ENCODE results near the gene CAMTA1. TPM values are rescaled to one million over a fixed set of nuclear protein-coding genes. Genes with fewer than 3 reads are reported as not detected.

The CAMTA1 gene
- polyA plus RNA-seq, 5 donors: 41.0 to 56.5 (median 48.5) TPM

GRCh38 chr1:7253118-7253480, 467.8 kb downstream of the CAMTA1 start:
- DNase-seq: no peak

GRCh38 chr1:7253988-7254587, 468.8 kb downstream of the CAMTA1 start:
- DNase-seq: no peak

GRCh38 chr1:7255303-7256058, 470.2 kb downstream of the CAMTA1 start:
- DNase-seq: no peak

DNA sequence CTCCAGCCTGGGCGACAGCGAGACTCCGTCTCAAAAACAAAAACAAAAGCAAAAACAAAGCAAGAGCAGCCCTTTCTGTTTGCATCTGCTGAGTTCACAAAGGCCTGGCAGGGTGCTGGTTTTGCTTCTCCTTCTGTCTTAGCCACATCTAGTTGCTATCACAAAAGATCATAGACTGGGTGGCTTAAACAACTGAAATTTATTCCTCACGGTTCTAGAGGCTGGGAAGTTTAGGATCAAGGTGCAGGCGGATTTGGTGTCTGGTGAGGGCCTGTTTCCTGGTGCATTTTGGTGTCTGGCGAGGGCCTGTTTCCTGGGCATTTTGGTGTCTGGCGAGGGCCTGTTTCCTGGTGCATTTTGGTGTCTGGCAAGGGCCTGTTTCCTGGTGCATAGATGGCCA, 471.3 kb downstream of the CAMTA1 start:
- DNase-seq: no peak

- no peak for DNase-seq
Observed at GRCh38 chr1:7257225-7257624, 472.0 kb downstream of the CAMTA1 start.

DNA sequence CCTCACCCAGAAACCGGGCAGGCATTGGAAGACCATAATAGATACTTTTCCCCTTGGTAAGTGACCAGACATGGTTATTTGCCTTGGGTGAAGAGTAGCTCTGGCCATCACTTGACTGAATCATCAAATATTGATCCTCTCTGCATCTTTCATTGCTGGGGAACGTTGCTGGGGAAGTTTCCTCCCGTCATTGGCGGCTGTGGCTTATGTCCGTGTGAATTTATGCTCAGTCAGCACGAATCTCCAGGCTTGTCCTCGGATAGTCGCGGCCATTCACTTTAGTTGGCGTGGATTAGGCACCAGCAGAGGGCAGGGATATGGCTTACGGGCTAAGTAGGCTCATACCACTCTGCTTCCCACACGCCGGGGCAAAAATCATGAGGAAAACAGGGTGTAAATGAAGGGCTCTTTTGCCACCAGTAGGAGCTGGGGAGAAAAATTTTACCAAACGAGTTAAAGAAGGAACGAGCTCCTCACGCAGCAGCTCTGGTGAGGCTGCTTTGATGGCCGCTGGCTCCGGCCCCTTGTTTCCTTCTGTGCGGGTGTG, 473.4 kb downstream of the CAMTA1 start:
- DNase-seq: no peak

DNA sequence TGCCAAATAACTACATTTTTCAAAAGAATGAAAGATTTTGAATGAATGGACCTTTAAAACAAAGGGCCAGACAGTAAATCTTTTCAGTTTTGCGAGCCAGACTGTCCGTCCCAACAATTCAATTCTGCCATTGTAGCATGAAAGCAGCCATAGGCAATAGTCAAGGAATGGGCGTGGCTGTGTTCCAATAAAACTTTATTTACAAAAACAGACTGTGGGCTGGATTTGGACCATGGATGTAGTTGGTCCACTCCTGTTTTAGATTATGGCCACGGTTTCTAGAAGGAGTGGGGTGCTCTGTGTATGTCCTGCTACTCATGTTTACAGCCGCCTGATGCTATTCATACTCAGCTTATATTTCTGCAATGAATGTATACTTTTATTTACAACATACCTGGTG, 474.7 kb downstream of the CAMTA1 start:
- no peak for DNase-seq

DNA sequence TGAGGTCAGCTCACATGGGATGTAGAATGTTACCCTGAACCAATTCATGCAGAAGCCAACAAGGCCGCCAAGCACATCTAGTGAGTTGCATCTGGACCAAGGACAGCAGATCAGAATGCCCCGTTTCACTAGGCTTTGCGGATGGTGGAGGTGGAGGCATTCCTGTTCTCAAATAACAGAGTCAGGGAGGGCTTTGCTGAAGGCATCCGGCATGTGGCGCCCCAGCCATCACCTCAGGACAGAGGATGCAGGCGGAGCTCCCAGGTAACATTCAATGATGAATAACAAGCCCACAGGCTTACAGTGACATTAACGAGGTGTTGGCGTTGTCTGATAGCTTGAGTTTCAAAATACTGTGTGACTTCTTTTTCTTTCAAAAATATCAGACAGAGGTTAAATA, 476.2 kb downstream of the CAMTA1 start:
- DNase-seq: no peak

GRCh38 chr1:7262611-7263010, 477.4 kb downstream of the CAMTA1 start:
- no peak for DNase-seq

- peak; percentile 27 to 28 for DNase-seq
Observed at GRCh38 chr1:7263021-7263960, 478.0 kb downstream of the CAMTA1 start.

- no peak for DNase-seq
Observed at GRCh38 chr1:7264101-7264500, 478.8 kb downstream of the CAMTA1 start.

GRCh38 chr1:7265771-7266371, 480.6 kb downstream of the CAMTA1 start:
- DNase-seq: no peak

- no peak for DNase-seq
Observed at GRCh38 chr1:7266561-7266960, 481.3 kb downstream of the CAMTA1 start.

GRCh38 chr1:7267493-7267892, 482.2 kb downstream of the CAMTA1 start:
- DNase-seq: no peak

- DNase-seq: no peak
Observed at GRCh38 chr1:7268983-7269382, 483.7 kb downstream of the CAMTA1 start.

DNA sequence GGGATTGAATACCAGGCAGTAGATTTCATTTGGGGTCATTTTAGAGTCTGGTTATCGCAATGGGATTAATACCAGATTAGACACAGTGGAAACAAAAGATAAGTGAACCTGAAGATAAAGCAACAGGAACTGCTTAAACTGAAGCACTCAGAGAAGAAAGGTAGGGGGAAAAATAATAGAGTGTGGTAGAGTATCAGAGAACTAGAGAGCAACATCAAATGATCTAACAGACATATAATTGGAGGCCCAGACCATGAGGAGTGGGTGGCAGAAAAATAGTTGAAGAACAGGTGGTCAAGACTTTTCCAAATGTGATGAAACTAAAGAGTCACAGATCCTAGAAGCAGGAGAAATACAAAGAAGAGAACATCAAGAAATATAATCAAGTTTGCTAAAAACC, 484.3 kb downstream of the CAMTA1 start:
- no peak for DNase-seq

- DNase-seq: no peak
Observed at GRCh38 chr1:7274256-7274655, 489.0 kb downstream of the CAMTA1 start.

DNA sequence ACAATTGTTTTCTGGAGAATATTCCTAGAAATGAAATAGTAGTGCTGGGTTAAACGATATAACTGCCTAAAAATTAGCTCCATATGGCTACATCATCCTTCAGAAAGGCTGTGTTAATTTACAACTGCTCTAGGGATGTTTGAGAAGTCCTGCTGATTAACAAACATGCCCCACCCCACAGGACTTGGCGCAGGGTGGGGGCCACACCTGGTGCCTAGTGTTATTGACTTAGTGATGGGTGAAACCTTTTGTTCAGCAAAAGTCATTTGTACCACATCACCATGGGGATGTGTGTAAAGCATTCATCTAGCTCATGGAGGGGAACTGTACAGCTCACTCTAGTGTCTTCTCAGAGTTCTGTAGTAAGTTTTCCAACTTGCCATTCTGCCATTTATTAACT, 492.8 kb downstream of the CAMTA1 start:
- no peak for DNase-seq

GRCh38 chr1:7278827-7279765, 493.8 kb downstream of the CAMTA1 start:
- no peak for DNase-seq

DNA sequence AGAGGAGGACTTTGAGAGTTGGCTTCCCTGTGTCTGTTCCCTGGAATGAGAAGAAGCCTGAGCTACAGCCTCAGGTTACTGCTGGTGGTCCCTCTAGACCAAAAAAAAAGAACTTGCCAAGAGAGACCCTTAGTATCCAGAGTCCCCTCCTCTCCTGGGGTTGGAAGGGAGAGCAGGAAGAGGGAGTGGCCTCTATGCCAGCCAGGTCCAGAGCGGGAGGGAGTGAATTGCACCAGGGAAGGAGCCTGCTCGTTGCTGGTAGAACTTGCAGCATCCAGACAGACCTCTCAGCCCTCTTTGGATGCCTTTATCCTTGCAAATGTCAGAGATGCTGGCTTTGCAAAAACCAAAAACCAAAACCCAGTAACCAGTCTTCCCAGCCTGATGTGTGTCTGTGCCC, 494.5 kb downstream of the CAMTA1 start:
- no peak for DNase-seq
